Adrenal gland (tissue), 12 donors: ENCODE results near the gene RERG. TPM values are rescaled to one million over a fixed set of nuclear protein-coding genes. Genes with fewer than 3 reads are reported as not detected.

Source experiments
- DNase-seq, 7 donors: peaks; one replicate each; pipeline ENCODE4 v3.0.0-alpha.2; 2019 to 2020
- H3K27ac ChIP-seq, 5 donors: fragments of 200-600 bp; sonication (generic) in 4 of 5; 1 replicate in 3 of 5; 2 replicates in 2 of 5; pipeline versions ENCODE4 v1.5.1 to v1.8.0; 2016 to 2020; ENCODE audit warnings: mild to moderate bottlenecking in 1 of 5
- H3K27me3 ChIP-seq: fragments of 200-600 bp; 2 replicates; pipeline ENCODE4 v1.8.0; 2021
- H3K36me3 ChIP-seq, 2 donors: fragments of 200-600 bp; replicated peaks in 1 of 2; 1 replicate in 1 of 2; 2 replicates in 1 of 2; pipeline versions ENCODE4 v1.5.1 to v1.8.0; 2018 to 2022
- H3K4me1 ChIP-seq, 2 donors: fragments of 200-600 bp; replicated peaks in 1 of 2; 1 replicate in 1 of 2; 2 replicates in 1 of 2; pipeline versions ENCODE4 v1.5.1 to v1.8.0; 2018 to 2021
- H3K4me3 ChIP-seq, 4 donors: fragments of 200-600 bp; sonication (generic) in 3 of 4; one replicate each; pipeline ENCODE4 v1.5.1; 2016 to 2018
- H3K9me3 ChIP-seq, 3 donors: fragments of 200-600 bp; sonication (generic) in 1 of 3; replicated peaks in 1 of 3; 1 replicate in 2 of 3; 2 replicates in 1 of 3; pipeline versions ENCODE4 v1.5.1 to v1.8.0; 2016 to 2021
- POLR2A ChIP-seq, 2 donors: fragments of 450-650 bp; IDR thresholded peaks; one replicate each; pipeline ENCODE4 v1.6.1; 2017; ENCODE audit warnings: antibody characterized with exemption in 2 of 2, mild to moderate bottlenecking in 2 of 2, moderate library complexity in 1 of 2
- WGBS, 4 donors: extraction: QIAGEN DNeasy Blood & Tissue Kit in 2 of 4; methylation state at CpG; one replicate each; pipeline versions ENCODE4 v1.1.5 to v1.1.7; 2013 to 2017; 5-methylcytosine and 5-hydroxymethylcytosine counted together
- intact Hi-C, 2 donors: fragments of 100-400 bp; cut with DNase I; formaldehyde crosslinking; loops; one replicate each; pipeline versions ENCODE4 v1.14.1 to v1.15.0; 2022 to 2023
- polyA plus RNA-seq, 3 donors: library from polyadenylated mRNA; stranded (reverse); fragments of 200-250 nt in 2 of 3; fragments of 350-450 nt in 1 of 3; fragmentation: Illumina TruSeq in 1 of 3; extraction: RNeasy Lipid Tissue Mini Kit (QIAGEN cat#74804) in 1 of 3; gene quantifications; one replicate each; pipeline ENCODE4 v1.2.3, GENCODE V29; 2013 to 2014
- total RNA-seq, 9 donors: library from RNA; depleted of rRNA in 4 of 9; stranded (reverse); fragments of >200 nt in 4 of 9; fragments of 120-200 nt in 1 of 9; fragmentation: NEBNext Ultra II Directional in 1 of 9; extraction: Animal tissue kit (Norgen Biotek cat#: 25700) in 1 of 9; gene quantifications; one replicate each; pipeline versions ENCODE4 v1.1.0 to v1.2.4, GENCODE V29; 2013 to 2023
- TF ChIP-seq, protein P1 (sequence below), 6 experiments: fragments of 450-650 bp in 4 of 6; fragments of 200-600 bp in 2 of 6; sonication (generic) in 1 of 6; IDR thresholded peaks; 1 replicate in 5 of 6; 2 replicates in 1 of 6; pipeline versions ENCODE4 v1.5.1 to v1.8.0; 2016 to 2021; ENCODE audit warnings: antibody characterized with exemption in 6 of 6, mild to moderate bottlenecking in 2 of 6, moderate library complexity in 1 of 6
- donor health status: healthy with polysubstance abuse.
- donor health status: Bipolar disorder and iron deficiency.
- donor health status: DM: yes; HTN: yes; CAD: no.
- donor health status: DM: no; HTN: no; CAD: no.
- donor health status: DM: no; HTN: no; CAD: no.
- donor health status: DM: yes; HTN: yes; CAD: no.

The RERG gene
- total and polyA plus RNA-seq, 12 donors, result 12.9 to 146 (median 46.6) TPM

GRCh38 chr12:15234508-15234907, 13.3 kb upstream of the RERG start:
- 83 to 91% (median 85%) methylated on average over 4 of the region's 4 CpGs for WGBS, 4 donors
- no peak for TF ChIP-seq POLR2A (IDR thresholded peaks at IDR 0.05)
- TF ChIP-seq, protein P1, sequence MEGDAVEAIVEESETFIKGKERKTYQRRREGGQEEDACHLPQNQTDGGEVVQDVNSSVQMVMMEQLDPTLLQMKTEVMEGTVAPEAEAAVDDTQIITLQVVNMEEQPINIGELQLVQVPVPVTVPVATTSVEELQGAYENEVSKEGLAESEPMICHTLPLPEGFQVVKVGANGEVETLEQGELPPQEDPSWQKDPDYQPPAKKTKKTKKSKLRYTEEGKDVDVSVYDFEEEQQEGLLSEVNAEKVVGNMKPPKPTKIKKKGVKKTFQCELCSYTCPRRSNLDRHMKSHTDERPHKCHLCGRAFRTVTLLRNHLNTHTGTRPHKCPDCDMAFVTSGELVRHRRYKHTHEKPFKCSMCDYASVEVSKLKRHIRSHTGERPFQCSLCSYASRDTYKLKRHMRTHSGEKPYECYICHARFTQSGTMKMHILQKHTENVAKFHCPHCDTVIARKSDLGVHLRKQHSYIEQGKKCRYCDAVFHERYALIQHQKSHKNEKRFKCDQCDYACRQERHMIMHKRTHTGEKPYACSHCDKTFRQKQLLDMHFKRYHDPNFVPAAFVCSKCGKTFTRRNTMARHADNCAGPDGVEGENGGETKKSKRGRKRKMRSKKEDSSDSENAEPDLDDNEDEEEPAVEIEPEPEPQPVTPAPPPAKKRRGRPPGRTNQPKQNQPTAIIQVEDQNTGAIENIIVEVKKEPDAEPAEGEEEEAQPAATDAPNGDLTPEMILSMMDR (IDR thresholded peaks at IDR 0.05), result no peak
- no peak overlapping the region for H3K4me3 ChIP-seq
- H3K27me3 ChIP-seq, result peaks cover 10% of the 10 kb centered on the region
- H3K4me1 ChIP-seq, result no peaks in the 10 kb centered on the region
- H3K36me3 ChIP-seq, result no peaks in the 10 kb centered on the region
- no peak overlapping the region for H3K27ac ChIP-seq
- intact Hi-C loops, result no loop called here
- no peak for DNase-seq
- no peaks in the 10 kb centered on the region for H3K9me3 ChIP-seq

DNA sequence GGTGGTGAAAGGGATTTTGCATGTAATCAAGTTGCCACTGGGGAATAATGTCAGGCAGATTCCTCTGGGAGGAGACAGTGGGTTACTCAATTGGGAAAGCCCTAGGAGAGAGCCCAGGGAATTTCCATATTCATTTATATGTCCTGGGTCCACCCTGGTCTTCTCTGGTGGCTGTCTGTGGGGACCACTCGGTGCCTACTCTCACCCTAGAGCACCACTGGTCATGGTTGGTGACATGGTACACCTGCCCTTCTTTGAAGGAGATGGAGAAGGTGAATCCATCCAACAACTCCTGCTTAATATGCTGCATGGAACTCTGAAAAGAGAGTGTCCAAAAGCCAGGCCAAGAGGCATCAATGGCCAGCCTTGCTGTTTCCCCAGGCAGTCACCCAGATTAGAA, 12.8 kb upstream of the RERG start:
- 65 to 84% methylated on average over 1 of the region's 1 CpG; no CpG with 5 or more reads in 2 of the 4 donors for WGBS, 4 donors

DNA sequence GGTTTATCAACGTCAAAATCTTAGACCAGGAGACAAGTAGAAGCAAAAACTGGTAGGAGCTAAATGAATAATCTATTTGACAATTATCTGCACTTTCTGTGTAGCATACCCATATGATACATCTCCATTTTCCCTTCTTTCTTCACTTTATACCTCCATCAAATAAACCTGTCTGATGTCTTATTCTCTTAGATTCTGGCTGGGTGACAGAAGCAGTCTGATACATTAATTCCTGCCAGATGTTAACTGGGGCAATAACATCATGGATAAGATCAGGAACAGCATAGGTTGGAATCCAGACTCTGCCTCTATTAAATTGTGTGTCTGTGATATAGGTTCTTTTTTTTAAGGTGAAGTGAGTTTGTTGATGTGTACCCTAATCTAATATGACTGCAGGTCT, 11.7 kb upstream of the RERG start:
- H3K36me3 ChIP-seq, result no peaks in the 10 kb centered on the region
- DNase-seq, result no peak
- no peaks in the 10 kb centered on the region for H3K4me1 ChIP-seq
- H3K27me3 ChIP-seq, result peaks cover 7% of the 10 kb centered on the region
- intact Hi-C loops, result no loop called here
- H3K4me3 ChIP-seq, result no peak overlapping the region
- TF ChIP-seq, protein P1 (IDR thresholded peaks at IDR 0.05), result no peak
- TF ChIP-seq POLR2A (IDR thresholded peaks at IDR 0.05), result no peak
- no peak overlapping the region for H3K27ac ChIP-seq
- no peaks in the 10 kb centered on the region for H3K9me3 ChIP-seq
- 38 to 58% (median 44%) methylated on average over 1 of the region's 1 CpG for WGBS, 4 donors

More for the DNA sequence above, 12.8 kb upstream of the RERG start:
- Histone ChIP-seq H3K9me3 (no peaks in the 10 kb centered on the region), H3K4me3 (no peak overlapping the region), H3K4me1 (no peaks in the 10 kb centered on the region), H3K36me3 (no peaks in the 10 kb centered on the region), H3K27me3 (peaks cover 10% of the 10 kb centered on the region), H3K27ac (no peak overlapping the region)
- TF ChIP-seq POLR2A (IDR thresholded peaks at IDR 0.05), result no peak
- TF ChIP-seq, protein P1 (IDR thresholded peaks at IDR 0.05), result no peak
- intact Hi-C loops, result no loop called here
- DNase-seq, result no peak

GRCh38 chr12:15231493-15231892, 10.3 kb upstream of the RERG start:
- DNase-seq, result no peak
- Histone ChIP-seq H3K4me3 (no peak overlapping the region), H3K36me3 (no peaks in the 10 kb centered on the region), H3K27ac (no peak overlapping the region), H3K9me3 (no peaks in the 10 kb centered on the region), H3K4me1 (no peaks in the 10 kb centered on the region), H3K27me3 (peaks cover 7% of the 10 kb centered on the region)
- TF ChIP-seq POLR2A (IDR thresholded peaks at IDR 0.05), result no peak
- TF ChIP-seq, protein P1 (IDR thresholded peaks at IDR 0.05), result no peak
- intact Hi-C loops, result no loop called here
- 60 to 84% (median 68%) methylated on average over 1 of the region's 1 CpG for WGBS, 4 donors
